ENCODE data around the gene CCNI. TPM values are rescaled to one million over a fixed set of nuclear protein-coding genes. Genes with fewer than 3 reads are reported as not detected.
"Not testable (repeated sequence)": the region's sequence is repeated elsewhere in the genome, so short reads cannot be mapped to it uniquely, and the experiment has no call there.

Gene CCNI
- total and polyA plus RNA-seq, 2 of the 13 experiments (the other 11 are each of a cell fraction or from before 2014, with no cell fraction given): 43.5 to 122 TPM

DNA sequence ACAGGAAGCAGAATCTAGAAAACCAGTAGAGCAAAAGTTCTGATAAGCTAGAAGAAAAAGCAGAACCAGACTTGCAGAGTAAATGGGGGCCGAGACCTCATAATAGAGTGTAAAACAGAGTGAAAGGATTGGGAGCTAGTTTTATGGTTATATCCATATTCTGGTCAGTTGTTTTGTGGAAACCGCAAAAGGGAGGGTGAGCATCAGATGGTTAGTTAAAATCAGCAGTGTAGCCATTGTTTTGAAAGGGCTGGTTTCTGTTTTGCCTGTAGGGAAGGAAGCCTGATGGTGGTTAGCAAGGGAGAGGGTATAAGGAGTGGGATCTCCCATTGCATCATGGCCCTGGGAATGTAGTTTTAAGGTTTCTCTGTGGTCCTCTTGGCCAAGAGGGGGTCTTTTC is 17.2 kb upstream of the CCNI start:
- Histone ChIP-seq H2AFZ (ENCODE audit: low read length) (no peak overlapping the region), H3K36me3 (replicated peaks in 1 of 2; ENCODE audit: control insufficient read depth in 1 of 2, insufficient read depth in 2 of 2, low read length in 2 of 2) (no peaks in the 10 kb centered on the region), H4K20me1 (ENCODE audit: insufficient read depth, low read length) (no peaks in the 10 kb centered on the region), H3K4me2 (ENCODE audit: low read depth, low read length) (no peak overlapping the region), H3K9ac (ENCODE audit: insufficient read depth, low read depth, low read length) (no peak overlapping the region), H3K9me3 (ENCODE audit: low read length) (no peaks in the 10 kb centered on the region), H3K79me2 (ENCODE audit: insufficient read depth, low read length) (no peaks in the 10 kb centered on the region), H3K4me1 (ENCODE audit: insufficient read depth, low read length) (no peaks in the 10 kb centered on the region), H3K27ac (ENCODE audit: extremely low read length, insufficient read depth, low read length) (no peak overlapping the region), H3K4me3 (replicated peaks in 1 of 3; ENCODE audit: insufficient read depth in 1 of 3, low read depth in 2 of 3, low read length in 3 of 3) (no peak overlapping the region), H3K27me3 (ENCODE audit: control insufficient read depth in 1 of 2, insufficient read depth in 2 of 2, low read length in 2 of 2) (no peaks in the 10 kb centered on the region)
- intact Hi-C loops (cut with micrococcal nuclease; ENCODE audit: unreplicated experiment) (no loop called here), in situ Hi-C loops (cut with HindIII; ENCODE audit: extremely low pct_ligation_motif_present, low pct_unique_long_range_greater_than_20kb) (no loop called here)
- CTCF ChIA-PET (ENCODE audit: low intra/inter-chr PET ratio, low total read pairs): no interaction called here
- no TSS peak for BruUV-seq (replicated peaks)
- POLR2A ChIA-PET: no interaction called here
- no peak for ATAC-seq
- no peak for DNase-seq (ENCODE audit: low spot score)
- no peak for FAIRE-seq
- 44% methylated on average over 2 of the region's 2 CpGs for WGBS (ENCODE audit: low lambda C conversion rate)
- TF ChIP-seq NR1H2 (CRISPR knock-in tag; IDR thresholded peaks at IDR 0.05; ENCODE audit: borderline replicate concordance, low read depth) (no peak), ZNF292 (CRISPR knock-in tag; IDR thresholded peaks at IDR 0.05; ENCODE audit: borderline replicate concordance, low read depth) (no peak)
- TF ChIP-seq, protein P1, sequence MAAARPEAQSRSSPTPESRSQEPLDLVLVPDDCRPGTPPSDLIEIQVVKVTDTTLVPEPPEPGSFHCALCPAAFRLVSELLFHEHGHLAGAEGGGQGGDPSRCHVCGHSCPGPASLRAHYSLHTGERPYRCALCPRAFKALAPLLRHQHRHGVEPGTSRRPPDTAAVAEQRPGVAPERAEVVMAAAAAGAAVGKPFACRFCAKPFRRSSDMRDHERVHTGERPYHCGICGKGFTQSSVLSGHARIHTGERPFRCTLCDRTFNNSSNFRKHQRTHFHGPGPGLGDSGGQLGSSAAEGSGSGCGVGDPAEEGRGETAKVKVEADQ (CRISPR knock-in tag; IDR thresholded peaks at IDR 0.05; ENCODE audit: borderline replicate concordance): no peak

DNA sequence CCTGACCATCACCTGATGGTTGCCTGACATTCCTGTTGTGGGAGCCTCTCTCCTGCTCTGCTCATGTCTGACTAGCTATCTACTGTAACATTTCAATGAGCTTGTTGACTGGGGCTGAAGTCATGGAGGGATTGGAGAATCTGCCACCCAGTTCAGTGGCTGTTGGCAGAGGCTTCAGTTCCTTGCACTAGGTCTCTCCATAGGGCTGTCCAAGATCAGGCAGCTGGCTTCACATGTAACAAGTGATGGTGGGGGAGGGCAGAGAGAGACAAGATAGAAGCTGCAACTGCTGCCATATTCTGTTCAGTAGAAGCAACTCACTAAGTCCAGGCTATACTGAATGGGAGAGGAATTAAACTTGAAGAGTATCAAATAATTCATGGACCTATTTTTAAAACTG is 14.1 kb upstream of the CCNI start:
- Histone ChIP-seq H3K27me3 (ENCODE audit: control insufficient read depth in 1 of 2, insufficient read depth in 2 of 2, low read length in 2 of 2) (no peaks in the 10 kb centered on the region), H3K36me3 (replicated peaks in 1 of 2; ENCODE audit: control insufficient read depth in 1 of 2, insufficient read depth in 2 of 2, low read length in 2 of 2) (no peaks in the 10 kb centered on the region), H3K9ac (ENCODE audit: insufficient read depth, low read depth, low read length) (no peak overlapping the region), H3K27ac (ENCODE audit: extremely low read length, insufficient read depth, low read length) (no peak overlapping the region), H3K4me1 (ENCODE audit: insufficient read depth, low read length) (no peaks in the 10 kb centered on the region), H4K20me1 (ENCODE audit: insufficient read depth, low read length) (no peaks in the 10 kb centered on the region), H3K4me3 (replicated peaks in 1 of 3; ENCODE audit: insufficient read depth in 1 of 3, low read depth in 2 of 3, low read length in 3 of 3) (no peak overlapping the region), H3K4me2 (ENCODE audit: low read depth, low read length) (no peak overlapping the region), H3K9me3 (ENCODE audit: low read length) (no peaks in the 10 kb centered on the region), H2AFZ (ENCODE audit: low read length) (no peak overlapping the region), H3K79me2 (ENCODE audit: insufficient read depth, low read length) (no peaks in the 10 kb centered on the region)
- CTCF ChIA-PET (ENCODE audit: low intra/inter-chr PET ratio, low total read pairs): no interaction called here
- intact Hi-C loops (cut with micrococcal nuclease; ENCODE audit: unreplicated experiment): no loop called here
- POLR2A ChIA-PET: interaction anchor here (1.1 kb wide), 1 partner anchor 14 kb away, joined by 3 read pairs; the partner anchor contains the start of gene CCNI
- no peak for TF ChIP-seq PITX1 (CRISPR knock-in tag; IDR thresholded peaks at IDR 0.05)
- TF ChIP-seq, protein P2, sequence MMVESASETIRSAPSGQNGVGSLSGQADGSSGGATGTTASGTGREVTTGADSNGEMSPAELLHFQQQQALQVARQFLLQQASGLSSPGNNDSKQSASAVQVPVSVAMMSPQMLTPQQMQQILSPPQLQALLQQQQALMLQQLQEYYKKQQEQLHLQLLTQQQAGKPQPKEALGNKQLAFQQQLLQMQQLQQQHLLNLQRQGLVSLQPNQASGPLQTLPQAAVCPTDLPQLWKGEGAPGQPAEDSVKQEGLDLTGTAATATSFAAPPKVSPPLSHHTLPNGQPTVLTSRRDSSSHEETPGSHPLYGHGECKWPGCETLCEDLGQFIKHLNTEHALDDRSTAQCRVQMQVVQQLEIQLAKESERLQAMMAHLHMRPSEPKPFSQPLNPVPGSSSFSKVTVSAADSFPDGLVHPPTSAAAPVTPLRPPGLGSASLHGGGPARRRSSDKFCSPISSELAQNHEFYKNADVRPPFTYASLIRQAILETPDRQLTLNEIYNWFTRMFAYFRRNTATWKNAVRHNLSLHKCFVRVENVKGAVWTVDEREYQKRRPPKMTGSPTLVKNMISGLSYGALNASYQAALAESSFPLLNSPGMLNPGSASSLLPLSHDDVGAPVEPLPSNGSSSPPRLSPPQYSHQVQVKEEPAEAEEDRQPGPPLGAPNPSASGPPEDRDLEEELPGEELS (CRISPR knock-in tag; IDR thresholded peaks at IDR 0.05): no peak
- no peak for TF ChIP-seq NCOA2 (CRISPR knock-in tag; IDR thresholded peaks at IDR 0.05)
- TF ChIP-seq, protein P3, sequence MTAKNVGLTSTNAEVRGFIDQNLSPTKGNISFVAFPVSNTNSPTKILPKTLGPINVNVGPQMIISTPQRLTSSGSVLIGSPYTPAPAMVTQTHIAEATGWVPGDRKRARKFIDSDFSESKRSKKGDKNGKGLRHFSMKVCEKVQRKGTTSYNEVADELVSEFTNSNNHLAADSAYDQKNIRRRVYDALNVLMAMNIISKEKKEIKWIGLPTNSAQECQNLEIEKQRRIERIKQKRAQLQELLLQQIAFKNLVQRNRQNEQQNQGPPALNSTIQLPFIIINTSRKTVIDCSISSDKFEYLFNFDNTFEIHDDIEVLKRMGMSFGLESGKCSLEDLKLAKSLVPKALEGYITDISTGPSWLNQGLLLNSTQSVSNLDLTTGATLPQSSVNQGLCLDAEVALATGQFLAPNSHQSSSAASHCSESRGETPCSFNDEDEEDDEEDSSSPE (CRISPR knock-in tag; IDR thresholded peaks at IDR 0.05): no peak
- TF ChIP-seq HDAC6 (IDR thresholded peaks at IDR 0.05; ENCODE audit: low read depth, low read length): no peak
- no TSS peak for BruUV-seq (replicated peaks)
- DNase-seq (ENCODE audit: low spot score) (no peak), FAIRE-seq (no peak), ATAC-seq (no peak)
- in situ Hi-C loops (cut with HindIII; ENCODE audit: extremely low pct_ligation_motif_present, low pct_unique_long_range_greater_than_20kb): no loop called here

DNA sequence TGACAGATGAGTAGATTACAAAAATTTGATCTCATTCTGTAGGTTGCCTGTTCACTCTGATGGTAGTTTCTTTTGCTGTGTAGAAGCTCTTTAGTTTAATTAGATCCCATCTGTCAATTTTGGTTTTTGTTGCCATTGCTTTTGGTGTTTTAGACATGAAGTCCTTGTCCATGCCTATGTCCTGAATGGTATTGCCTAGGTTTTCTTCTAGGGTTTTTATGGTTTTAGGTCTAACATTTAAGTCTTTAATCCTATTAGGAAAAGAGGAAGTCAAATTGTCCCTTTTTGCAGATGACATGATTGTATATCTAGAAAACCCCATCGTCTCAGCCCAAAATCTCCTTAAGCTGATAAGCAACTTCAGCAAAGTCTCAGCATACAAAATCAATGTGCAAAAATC is 11.2 kb upstream of the CCNI start:
- H3K9ac ChIP-seq (ENCODE audit: insufficient read depth, low read depth, low read length); H2AFZ ChIP-seq (ENCODE audit: low read length); ATAC-seq; H3K4me3 ChIP-seq (replicated peaks in 1 of 3; ENCODE audit: insufficient read depth in 1 of 3, low read depth in 2 of 3, low read length in 3 of 3); H4K20me1 ChIP-seq (ENCODE audit: insufficient read depth, low read length); H3K9me3 ChIP-seq (ENCODE audit: low read length); FAIRE-seq; intact Hi-C loops (cut with micrococcal nuclease; ENCODE audit: unreplicated experiment); H3K4me1 ChIP-seq (ENCODE audit: insufficient read depth, low read length); H3K79me2 ChIP-seq (ENCODE audit: insufficient read depth, low read length); H3K4me2 ChIP-seq (ENCODE audit: low read depth, low read length); H3K27ac ChIP-seq (ENCODE audit: extremely low read length, insufficient read depth, low read length); DNase-seq (ENCODE audit: low spot score); BruUV-seq (replicated peaks); H3K36me3 ChIP-seq (replicated peaks in 1 of 2; ENCODE audit: control insufficient read depth in 1 of 2, insufficient read depth in 2 of 2, low read length in 2 of 2); in situ Hi-C loops (cut with HindIII; ENCODE audit: extremely low pct_ligation_motif_present, low pct_unique_long_range_greater_than_20kb); CTCF ChIA-PET (ENCODE audit: low intra/inter-chr PET ratio, low total read pairs); H3K27me3 ChIP-seq (ENCODE audit: control insufficient read depth in 1 of 2, insufficient read depth in 2 of 2, low read length in 2 of 2); POLR2A ChIA-PET: not testable (repeated sequence)
- WGBS (ENCODE audit: low lambda C conversion rate): 24% methylated on average over 1 of the region's 1 CpG
